HepG2 (cell line): ENCODE results near the gene CEBPG. TPM values are rescaled to one million over a fixed set of nuclear protein-coding genes. Genes with fewer than 3 reads are reported as not detected.

Experiments
- ATAC-seq: fragments of 200-7000 bp; cut with Tn5 transposase; 3 replicates; pipeline ENCODE4 v1.9.1; 2020; ENCODE audit warnings: mild to moderate bottlenecking, moderate library complexity
- BruUV-seq: library from RNA; stranded (reverse); fragments of 400-500 nt; replicated peaks from 2 replicates; lab custom pipeline; 2021; lab: Mats Ljungman, UMichigan
- CTCF ChIA-PET: fragments of 300-600 bp; formaldehyde crosslinking; extraction: SDS; loops from one replicate; lab custom pipeline; 2021; ENCODE audit warnings: low total read pairs, inconsistent platforms, low intra/inter-chr PET ratio; lab: Yijun Ruan, JAX
- POLR2A ChIA-PET: fragments of 350-600 bp; sonication (Branson Sonifier 250); formaldehyde crosslinking; loops from one replicate; lab custom pipeline; 2020; ENCODE audit warnings: antibody characterized with exemption, inconsistent platforms; lab: Yijun Ruan, JAX
- DNase-seq: peaks from one replicate; pipeline ENCODE4 v3.0.0-alpha.2; 2015; ENCODE audit warnings: low spot score
- FAIRE-seq: peaks from 3 replicates; lab custom pipeline; 2011; peaks lifted over from hg19 to GRCh38; lab: Jason Lieb, UNC
- H2AFZ ChIP-seq: one replicate; pipeline ENCODE4 v1.6.1; 2011; ENCODE audit warnings: low read length, inconsistent platforms
- H3K27ac ChIP-seq: fragments of 300-600 bp; 3 replicates; pipeline ENCODE4 v1.8.0; 2011; ENCODE audit warnings: mixed run types, mild to moderate bottlenecking, mixed read lengths, low read length, inconsistent platforms; ENCODE audit not compliant: insufficient read depth; ENCODE audit errors: extremely low read length
- H3K27me3 ChIP-seq, 2 experiments: fragments of 200-600 bp in 1 of 2; 2 replicates in 1 of 2; 3 replicates in 1 of 2; pipeline versions ENCODE4 v1.6.0 to v1.8.0; 2011; ENCODE audit warnings: low read length in 2 of 2, mild to moderate bottlenecking in 2 of 2, moderate library complexity in 2 of 2, inconsistent platforms in 1 of 2; ENCODE audit not compliant: insufficient read depth in 2 of 2, control insufficient read depth in 1 of 2
- H3K36me3 ChIP-seq, 2 experiments: fragments of 200-600 bp in 1 of 2; replicated peaks in 1 of 2; 2 replicates in 1 of 2; 3 replicates in 1 of 2; pipeline versions ENCODE4 v1.5.1 to v1.8.0; 2011; ENCODE audit warnings: low read length in 2 of 2, inconsistent platforms in 1 of 2; ENCODE audit not compliant: insufficient read depth in 2 of 2, control insufficient read depth in 1 of 2
- H3K4me1 ChIP-seq: 2 replicates; pipeline ENCODE4 v1.5.1; 2012; ENCODE audit warnings: low read length, inconsistent platforms; ENCODE audit not compliant: insufficient read depth
- H3K4me2 ChIP-seq: 2 replicates; pipeline ENCODE4 v1.6.0; 2011; ENCODE audit warnings: low read depth, low read length, inconsistent platforms
- H3K4me3 ChIP-seq, 3 experiments: fragments of 200-600 bp in 1 of 3; sonication (generic), shearing (Covaris generic) in 1 of 3; replicated peaks in 1 of 3; 2 replicates each; pipeline ENCODE4 v1.5.1; 2011 to 2016; ENCODE audit warnings: low read length in 3 of 3, inconsistent platforms in 2 of 3, low read depth in 2 of 3, mild to moderate bottlenecking in 2 of 3, control low read depth in 1 of 3, mixed read lengths in 1 of 3; ENCODE audit not compliant: insufficient read depth in 1 of 3
- H3K79me2 ChIP-seq: one replicate; pipeline ENCODE4 v1.6.1; 2011; ENCODE audit warnings: low read length, inconsistent platforms; ENCODE audit not compliant: insufficient read depth
- H3K9ac ChIP-seq: 2 replicates; pipeline ENCODE4 v1.6.0; 2011; ENCODE audit warnings: mild to moderate bottlenecking, low read depth, low read length, inconsistent platforms; ENCODE audit not compliant: insufficient read depth
- H3K9me3 ChIP-seq: 2 replicates; pipeline ENCODE4 v1.5.1; 2012; ENCODE audit warnings: mild to moderate bottlenecking, low read length
- H4K20me1 ChIP-seq: 2 replicates; pipeline ENCODE4 v1.6.0; 2011; ENCODE audit warnings: inconsistent platforms, mild to moderate bottlenecking, low read length, moderate library complexity; ENCODE audit not compliant: insufficient read depth
- ATF7 ChIP-seq, 2 experiments: fragments of 450-650 bp in 1 of 2; sonication (generic) in 1 of 2; formaldehyde crosslinking in 1 of 2; IDR thresholded peaks; 2 replicates each; pipeline versions ENCODE4 v1.4.0 to v1.6.1; 2016 to 2020; ENCODE audit warnings: antibody characterized with exemption in 1 of 2, mild to moderate bottlenecking in 1 of 2, missing genetic modification reagents in 1 of 2
- BHLHE40 ChIP-seq: IDR thresholded peaks from 2 replicates; pipeline ENCODE4 v1.6.1; 2011; ENCODE audit warnings: low read length, improper control_type of control experiment
- CREM ChIP-seq, 2 experiments: sonication (generic) in 1 of 2; formaldehyde crosslinking in 1 of 2; IDR thresholded peaks; 2 replicates each; pipeline versions ENCODE4 v1.4.0 to v1.6.1; 2016 to 2020; ENCODE audit warnings: antibody characterized with exemption in 1 of 2, mild to moderate bottlenecking in 1 of 2, missing genetic modification reagents in 1 of 2
- ERF ChIP-seq: IDR thresholded peaks from 2 replicates; pipeline ENCODE4 v1.6.1; 2018; ENCODE audit warnings: missing biosample characterization, missing genetic modification reagents
- HMGXB4 ChIP-seq, 2 experiments: sonication (generic) in 1 of 2; formaldehyde crosslinking in 1 of 2; IDR thresholded peaks; 2 replicates each; pipeline versions ENCODE4 v1.4.0 to v1.6.1; 2018 to 2020; ENCODE audit warnings: missing genetic modification reagents in 2 of 2, borderline replicate concordance in 1 of 2, low read depth in 1 of 2, mild to moderate bottlenecking in 1 of 2, missing biosample characterization in 1 of 2
- PATZ1 ChIP-seq: sonication (generic); formaldehyde crosslinking; IDR thresholded peaks from 2 replicates; pipeline ENCODE4 v1.4.0; 2020; ENCODE audit warnings: missing genetic modification reagents
- PRMT3 ChIP-seq: sonication (generic); formaldehyde crosslinking; IDR thresholded peaks from 2 replicates; pipeline ENCODE4 v1.8.1; 2022; ENCODE audit warnings: low read depth, mild to moderate bottlenecking, moderate library complexity, missing genetic modification reagents, borderline replicate concordance
- SMAD1 ChIP-seq: sonication (generic); formaldehyde crosslinking; IDR thresholded peaks from 2 replicates; pipeline ENCODE4 v1.4.0; 2020; ENCODE audit warnings: missing genetic modification reagents, low read depth, mild to moderate bottlenecking, borderline replicate concordance
- ZBTB42 ChIP-seq: sonication (generic); formaldehyde crosslinking; IDR thresholded peaks from 2 replicates; pipeline ENCODE4 v1.5.0; 2020; ENCODE audit warnings: mild to moderate bottlenecking, missing genetic modification reagents
- ZBTB7B ChIP-seq: sonication (generic); formaldehyde crosslinking; IDR thresholded peaks from 2 replicates; pipeline ENCODE4 v1.4.0; 2020; ENCODE audit warnings: missing genetic modification reagents
- ZNF121 ChIP-seq: sonication (generic); formaldehyde crosslinking; IDR thresholded peaks from 2 replicates; pipeline ENCODE4 v1.5.0; 2020; ENCODE audit warnings: mild to moderate bottlenecking, missing genetic modification reagents
- ZNF580 ChIP-seq: IDR thresholded peaks from 2 replicates; pipeline ENCODE4 v1.6.1; 2016; ENCODE audit warnings: low read depth, borderline replicate concordance
- ZNF782 ChIP-seq: sonication (generic); formaldehyde crosslinking; IDR thresholded peaks from 2 replicates; pipeline ENCODE4 v1.4.0; 2020; ENCODE audit warnings: missing genetic modification reagents, mild to moderate bottlenecking, borderline replicate concordance
- WGBS: methylation state at CpG from one replicate; pipeline ENCODE4 v1.1.6; 2017; ENCODE audit warnings: low lambda C conversion rate; 5-methylcytosine and 5-hydroxymethylcytosine counted together
- in situ Hi-C: cut with HindIII; loops from 2 replicates; pipeline ENCODE4 v1.10.0; 2017; ENCODE audit warnings: low pct_unique_long_range_greater_than_20kb; ENCODE audit not compliant: extremely low pct_ligation_motif_present
- intact Hi-C: fragments of 100-400 bp; cut with micrococcal nuclease; formaldehyde crosslinking; loops from one replicate; pipeline ENCODE4 v1.10.0; 2022; ENCODE audit not compliant: unreplicated experiment
- polyA plus RNA-seq, 8 experiments: library from polyadenylated mRNA; depleted of rRNA in 3 of 8; stranded (reverse) in 7 of 8; unstranded in 1 of 8; fragments of >200 nt; fragmentation: Illumina TruSeq in 4 of 8; extraction: Trizol in 4 of 8; gene quantifications; 2 replicates each; pipeline versions ENCODE4 v1.2.1 to v1.2.3, GENCODE V29; 2011 to 2016; ENCODE audit warnings: low read depth in 4 of 8, missing spikeins in 1 of 8, mixed read lengths in 1 of 8; ENCODE audit not compliant: insufficient read depth in 1 of 8
- total RNA-seq, 5 experiments: library from RNA; depleted of rRNA; stranded (reverse); fragments of >200 nt; fragmentation: Illumina TruSeq; extraction: Trizol; gene quantifications; 2 replicates each; pipeline ENCODE4 v1.2.3, GENCODE V29; 2016; ENCODE audit warnings: low read depth in 1 of 5

Gene CEBPG
- total and polyA plus RNA-seq, 2 of the 13 experiments (the other 11 are each of a cell fraction or from before 2014, with no cell fraction given) = 25.7 to 34.3 TPM

GRCh38 chr19:33405553-33406461, 32.3 kb downstream of the CEBPG start (continued):
- no peak for TF ChIP-seq ERF (CRISPR knock-in tag)
- no peak for TF ChIP-seq CREM (IDR thresholded peaks at IDR 0.05)
- no peak for TF ChIP-seq CREM (CRISPR knock-in tag; IDR thresholded peaks at IDR 0.05)

- peaks cover 53% of the 10 kb centered on the region for H3K4me1 ChIP-seq
- H4K20me1 ChIP-seq = no peaks in the 10 kb centered on the region
- in situ Hi-C loops (no loop called here), intact Hi-C loops (loop anchor here (1.0 kb wide), 1 partner anchor 192 kb away; no protein-coding TSS in a partner anchor)
- peak overlapping the region; percentile 10 for H3K27ac ChIP-seq
- DNase-seq (peak; percentile 56), FAIRE-seq (peak; percentile 87), ATAC-seq (peak; percentile 31)
- peaks cover 0 to 9% of the 10 kb centered on the region in 2 experiments; a peak in 1 of 5 replicates for H3K36me3 ChIP-seq
- H3K9ac ChIP-seq = no peak overlapping the region
- no CpG with 5 or more reads among the region's 13 CpGs for WGBS
- ChIA-PET CTCF (interaction anchor here (0.7 to 1.9 kb wide), 6 partner anchors 9 to 171 kb away, joined by 3 to 20 read pairs (median 6); no protein-coding TSS in a partner anchor), POLR2A (interaction anchor here (1.1 to 2.4 kb wide), 7 partner anchors 9 to 171 kb away, joined by 3 to 11 read pairs (median 6); partner anchors contain the start of gene CEBPA)
- H3K4me3 ChIP-seq = no peak overlapping the region
- H3K9me3 ChIP-seq = no peaks in the 10 kb centered on the region
- no TSS peak for BruUV-seq
- no peak overlapping the region for H3K4me2 ChIP-seq
- H3K27me3 ChIP-seq = no peaks in the 10 kb centered on the region
- H3K79me2 ChIP-seq = no peaks in the 10 kb centered on the region
- no peak overlapping the region for H2AFZ ChIP-seq
- TF ChIP-seq ATF7 (IDR thresholded peaks at IDR 0.05) = no peak
- TF ChIP-seq ATF7 (CRISPR knock-in tag; IDR thresholded peaks at IDR 0.05) = no peak
- peak; percentile 75 for TF ChIP-seq PATZ1 (CRISPR knock-in tag)
- TF ChIP-seq ZBTB42 (CRISPR knock-in tag) = no peak
- no peak for TF ChIP-seq ZNF782 (CRISPR knock-in tag)
- TF ChIP-seq HMGXB4 (CRISPR knock-in tag; IDR thresholded peaks at IDR 0.05; ENCODE audit: borderline replicate concordance in 1 of 2, low read depth in 1 of 2) = peak; percentile 69 to 77; a peak in 3 of 4 replicates
- TF ChIP-seq ZBTB7B (CRISPR knock-in tag) = peak; percentile 73; the same call in 1 of the 2 replicates
- no peak for TF ChIP-seq PRMT3 (CRISPR knock-in tag)
- TF ChIP-seq ZNF580 = peak; percentile 72; the same call in 1 of the 2 replicates
- 0 out of 2 replicates have a peak, but pooled peaks have one; percentile 27 for TF ChIP-seq ZNF121
- TF ChIP-seq BHLHE40 = 0 out of 2 replicates have a peak, but pooled peaks have one; percentile 24
- peak; percentile 57; the same call in 1 of the 2 replicates for TF ChIP-seq SMAD1 (CRISPR knock-in tag)
Measured at GRCh38 chr19:33406521-33407139, 33.1 kb downstream of the CEBPG start.
